ENCODE data around the gene EPM2AIP1.

- TF ChIP-seq EZH2 (IDR thresholded peaks at IDR 0.05; ENCODE audit: insufficient read depth, poor library complexity, severe bottlenecking) (no peak), EZH2phosphoT487 (IDR thresholded peaks at IDR 0.05; ENCODE audit: insufficient read depth, low read depth) (no peak)
Measured at GRCh38 chr3:36960502-36960901, 32.4 kb downstream of the EPM2AIP1 start.
